Small intestine (tissue), 7 donors: ENCODE data around the gene FBLN5. TPM values are rescaled to one million over a fixed set of nuclear protein-coding genes. Genes with fewer than 3 reads are reported as not detected.

Source experiments
- DNase-seq, 2 donors: peaks; one replicate each; pipeline versions ENCODE4 v3.0.0 to v3.0.0-alpha.2; 2013
- FAIRE-seq: peaks from 2 replicates; lab custom pipeline; 2012; peaks lifted over from hg19 to GRCh38; lab: Jason Lieb, UNC
- H3K27ac ChIP-seq, 3 donors: one replicate each; pipeline ENCODE4 v1.5.1; 2013; ENCODE audit warnings: low read length in 2 of 3, mild to moderate bottlenecking in 2 of 3, control low read depth in 1 of 3, inconsistent platforms in 1 of 3, low read depth in 1 of 3, moderate library complexity in 1 of 3
- H3K27me3 ChIP-seq, 3 donors: one replicate each; pipeline ENCODE4 v1.6.1; 2013; ENCODE audit warnings: low read length in 3 of 3, inconsistent platforms in 1 of 3; ENCODE audit not compliant: control insufficient read depth in 3 of 3, insufficient read depth in 3 of 3
- H3K36me3 ChIP-seq, 3 donors: one replicate each; pipeline ENCODE4 v1.6.1; 2013; ENCODE audit warnings: low read length in 3 of 3, inconsistent platforms in 1 of 3, low read depth in 1 of 3, mild to moderate bottlenecking in 1 of 3, moderate library complexity in 1 of 3; ENCODE audit not compliant: control insufficient read depth in 3 of 3, insufficient read depth in 2 of 3
- H3K4me1 ChIP-seq, 3 donors: one replicate each; pipeline ENCODE4 v1.6.1; 2013; ENCODE audit warnings: low read length in 2 of 3, inconsistent platforms in 1 of 3, low read depth in 1 of 3, mild to moderate bottlenecking in 1 of 3, moderate library complexity in 1 of 3; ENCODE audit not compliant: control insufficient read depth in 3 of 3, insufficient read depth in 2 of 3
- H3K4me3 ChIP-seq, 3 donors: one replicate each; pipeline ENCODE4 v1.5.1; 2013; ENCODE audit warnings: low read length in 3 of 3, control low read depth in 1 of 3, inconsistent platforms in 1 of 3, low read depth in 1 of 3, mild to moderate bottlenecking in 1 of 3, moderate library complexity in 1 of 3
- H3K9me3 ChIP-seq, 2 donors: one replicate each; pipeline ENCODE4 v1.6.1; 2013; ENCODE audit warnings: low read depth in 1 of 2, low read length in 1 of 2; ENCODE audit not compliant: control insufficient read depth in 2 of 2, insufficient read depth in 1 of 2
- WGBS, 3 donors: extraction: QIAGEN DNeasy Blood & Tissue Kit; methylation state at CpG; one replicate each; pipeline ENCODE4 v1.1.7; 2013; 5-methylcytosine and 5-hydroxymethylcytosine counted together
- polyA plus RNA-seq, 4 donors: library from polyadenylated mRNA; stranded (reverse) in 3 of 4; unstranded in 1 of 4; fragments of 200-250 nt in 3 of 4; fragments of 120-200 nt in 1 of 4; gene quantifications; one replicate each; pipeline versions ENCODE4 v1.2.1 to v1.2.3, GENCODE V29; 2013
- donor health status: healthy with polysubstance abuse.
- donor health status: control.
- donor health status: control.
- donor health status: Bipolar disorder and iron deficiency.
- donor health status: healthy.

The FBLN5 gene
- polyA plus RNA-seq, 4 donors: 2.0 to 88.3 (median 22.9) TPM

DNA sequence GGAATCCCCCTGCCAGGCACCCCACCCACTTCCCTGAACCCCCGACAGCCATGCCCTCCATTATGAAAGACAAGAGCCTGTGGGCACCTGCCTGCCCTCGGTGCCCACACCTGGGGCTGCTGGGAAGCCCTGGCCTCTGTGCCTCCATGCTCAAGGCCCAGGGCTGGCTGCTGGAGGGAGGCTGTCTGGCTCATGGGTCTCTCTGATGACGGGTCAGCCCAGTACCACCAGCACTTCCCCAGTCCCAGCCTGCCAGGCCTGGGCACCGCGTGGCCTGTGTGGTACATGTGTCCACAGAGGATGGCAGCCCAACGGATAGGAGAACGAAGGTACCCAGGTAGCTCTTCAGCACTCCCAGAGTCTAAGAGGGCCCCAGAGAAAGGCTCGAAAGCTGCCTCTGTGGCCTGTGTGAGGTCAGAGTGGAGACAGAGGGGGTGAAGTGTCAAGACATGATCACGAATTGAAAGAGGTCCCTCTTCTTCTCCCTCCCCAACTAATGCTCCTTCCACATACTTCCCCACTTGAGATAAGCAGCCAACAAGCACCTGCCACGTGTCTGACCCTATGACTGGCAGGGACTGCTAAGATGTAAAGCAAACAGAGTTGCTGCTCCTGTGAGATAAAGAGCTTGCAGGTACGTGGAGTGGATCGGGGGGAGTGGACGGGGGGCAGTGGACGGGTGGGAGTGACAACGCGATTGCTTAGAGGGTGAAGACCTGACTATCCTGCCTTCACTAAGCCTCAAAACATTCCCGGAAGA is 21.2 kb downstream of the FBLN5 start:
- no peak overlapping the region for H3K4me3 ChIP-seq
- no peaks in the 10 kb centered on the region for H3K4me1 ChIP-seq
- no peak for DNase-seq
- H3K27me3 ChIP-seq: no peaks in the 10 kb centered on the region
- H3K9me3 ChIP-seq: no peaks in the 10 kb centered on the region
- no peak overlapping the region for H3K27ac ChIP-seq
- H3K36me3 ChIP-seq: peaks cover 0 to 9% (median 0%) of the 10 kb centered on the region in 3 donors
- no peak for FAIRE-seq
- WGBS, 3 donors: 68 to 80% (median 69%) methylated on average over 17 of the region's 17 CpGs

DNA sequence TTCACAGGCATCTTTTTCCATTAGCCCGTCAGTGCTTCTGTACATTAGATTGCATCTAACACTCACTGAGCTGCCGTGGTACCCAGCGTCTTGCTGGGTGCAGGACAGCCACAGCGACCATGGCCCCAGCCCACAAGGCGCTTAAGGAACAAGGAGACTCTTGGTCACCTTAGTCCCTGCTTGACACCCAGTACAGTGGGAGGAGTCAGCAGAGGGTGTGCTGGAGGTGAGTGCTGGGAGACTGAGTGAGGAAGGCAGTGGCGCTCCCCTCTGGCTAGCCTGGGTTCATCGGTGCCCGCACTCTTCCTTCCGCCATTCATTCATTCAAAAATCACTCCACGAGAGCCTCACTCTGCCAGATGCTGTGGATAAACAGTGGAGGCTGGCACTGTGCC is 21.8 kb downstream of the FBLN5 start:
- no peak overlapping the region for H3K4me3 ChIP-seq
- no peaks in the 10 kb centered on the region for H3K27me3 ChIP-seq
- FAIRE-seq (no peak), DNase-seq (no peak)
- H3K27ac ChIP-seq: no peak overlapping the region
- no peaks in the 10 kb centered on the region for H3K4me1 ChIP-seq
- no peaks in the 10 kb centered on the region for H3K9me3 ChIP-seq
- peaks cover 0 to 9% (median 0%) of the 10 kb centered on the region in 3 donors for H3K36me3 ChIP-seq
- WGBS, 3 donors: 89 to 95% (median 91%) methylated on average over 10 of the region's 10 CpGs

DNA sequence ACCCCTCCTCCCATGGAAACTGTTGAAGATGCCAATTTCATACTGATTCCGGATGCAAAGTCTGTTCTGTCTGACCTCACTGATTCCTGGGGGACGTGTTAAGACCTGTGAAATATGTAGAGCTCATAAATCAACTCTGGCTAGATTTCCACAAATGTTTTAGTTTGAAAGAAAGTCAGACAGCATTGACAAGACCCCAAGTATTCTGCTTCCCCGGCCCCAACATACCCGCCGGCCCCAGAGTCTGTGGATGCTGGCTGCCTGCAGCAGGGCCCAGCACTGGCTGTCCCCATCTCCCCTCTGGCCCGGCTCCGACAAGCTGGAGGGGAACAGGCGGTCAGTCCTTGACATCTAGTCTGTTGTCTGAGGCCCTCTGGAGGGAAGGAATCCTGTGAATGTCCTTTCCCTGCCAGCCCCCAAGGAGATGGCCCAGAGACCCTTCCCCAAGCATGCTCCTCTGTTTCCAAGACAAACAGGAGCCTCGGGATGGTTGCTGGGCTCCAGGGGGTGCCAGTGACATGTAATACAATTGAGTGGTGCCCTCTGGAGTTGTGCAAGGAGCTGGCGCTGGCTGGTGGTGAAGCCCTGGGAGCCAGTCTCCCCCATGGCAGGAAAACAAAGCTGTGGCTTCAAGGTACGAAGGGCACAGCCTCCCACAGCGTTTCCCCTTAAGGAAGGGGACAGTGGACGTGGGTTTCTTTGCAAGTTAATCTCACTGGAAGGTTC is 22.3 kb downstream of the FBLN5 start:
- no peak for DNase-seq
- H3K4me3 ChIP-seq: no peak overlapping the region
- no peaks in the 10 kb centered on the region for H3K27me3 ChIP-seq
- WGBS, 3 donors: 63 to 78% (median 74%) methylated on average over 13 of the region's 13 CpGs
- H3K4me1 ChIP-seq: no peaks in the 10 kb centered on the region
- no peak for FAIRE-seq
- no peaks in the 10 kb centered on the region for H3K9me3 ChIP-seq
- H3K27ac ChIP-seq: peak overlapping the region in 1 of 3 donors; percentile 3
- H3K36me3 ChIP-seq: peaks cover 0 to 12% (median 0%) of the 10 kb centered on the region in 3 donors

DNA sequence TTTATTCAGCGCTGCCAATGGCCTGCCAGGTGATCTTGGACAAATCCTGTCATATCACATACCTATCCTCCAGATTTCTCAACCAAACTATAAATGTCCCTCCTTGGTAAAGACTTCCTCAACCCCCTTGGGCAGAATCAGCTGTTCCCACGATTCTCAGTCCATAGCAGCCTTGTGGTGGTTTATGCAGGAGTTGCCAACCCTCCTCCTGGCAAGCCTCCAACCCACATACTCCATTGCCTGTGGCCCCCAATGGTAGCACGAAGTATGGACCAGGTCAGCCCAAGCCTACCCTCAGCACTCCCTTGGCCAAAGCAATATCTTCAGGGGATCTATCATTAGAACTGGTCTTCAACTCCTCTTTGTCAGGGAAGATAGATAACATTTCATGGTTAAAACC is 27.0 kb downstream of the FBLN5 start:
- peaks cover 0 to 3% (median 0%) of the 10 kb centered on the region in 3 donors for H3K27me3 ChIP-seq
- DNase-seq: no peak
- WGBS, 3 donors: 69 to 71% (median 71%) methylated on average over 3 of the region's 3 CpGs
- no peaks in the 10 kb centered on the region for H3K9me3 ChIP-seq
- no peak overlapping the region for H3K4me3 ChIP-seq
- H3K36me3 ChIP-seq: peaks cover 0 to 12% (median 0%) of the 10 kb centered on the region in 3 donors
- no peak overlapping the region for H3K27ac ChIP-seq
- FAIRE-seq: no peak
- peaks cover 0 to 3% (median 0%) of the 10 kb centered on the region in 3 donors for H3K4me1 ChIP-seq

DNA sequence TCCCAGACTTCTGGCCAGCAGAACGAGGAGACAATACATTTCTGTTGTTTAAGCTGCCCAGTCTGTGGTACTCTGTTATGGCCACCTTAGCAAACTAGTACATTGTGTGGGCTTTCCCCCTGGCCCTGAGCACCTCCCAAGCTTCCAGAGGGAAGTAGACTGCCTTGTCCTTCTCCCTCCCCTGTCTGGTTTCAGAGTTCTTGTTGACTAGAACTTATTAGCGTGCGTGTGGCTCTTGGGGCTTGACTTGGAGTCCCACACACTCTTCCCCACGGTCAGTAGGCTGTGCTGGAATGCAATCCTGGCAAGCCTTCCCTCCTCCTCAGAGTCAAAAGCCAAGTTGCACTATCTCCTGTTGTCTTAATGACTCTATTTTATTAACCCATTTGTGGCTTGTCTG is 27.7 kb downstream of the FBLN5 start:
- Histone ChIP-seq H3K4me3 (no peak overlapping the region), H3K4me1 (peaks cover 0 to 3% (median 0%) of the 10 kb centered on the region in 3 donors), H3K9me3 (no peaks in the 10 kb centered on the region), H3K36me3 (peaks cover 0 to 10% (median 0%) of the 10 kb centered on the region in 3 donors), H3K27ac (peak overlapping the region in 1 of 3 donors; percentile 77), H3K27me3 (peaks cover 0 to 3% (median 0%) of the 10 kb centered on the region in 3 donors)
- DNase-seq (no peak), FAIRE-seq (no peak)
- 51 to 60% (median 58%) methylated on average over 4 of the region's 4 CpGs for WGBS, 3 donors

DNA sequence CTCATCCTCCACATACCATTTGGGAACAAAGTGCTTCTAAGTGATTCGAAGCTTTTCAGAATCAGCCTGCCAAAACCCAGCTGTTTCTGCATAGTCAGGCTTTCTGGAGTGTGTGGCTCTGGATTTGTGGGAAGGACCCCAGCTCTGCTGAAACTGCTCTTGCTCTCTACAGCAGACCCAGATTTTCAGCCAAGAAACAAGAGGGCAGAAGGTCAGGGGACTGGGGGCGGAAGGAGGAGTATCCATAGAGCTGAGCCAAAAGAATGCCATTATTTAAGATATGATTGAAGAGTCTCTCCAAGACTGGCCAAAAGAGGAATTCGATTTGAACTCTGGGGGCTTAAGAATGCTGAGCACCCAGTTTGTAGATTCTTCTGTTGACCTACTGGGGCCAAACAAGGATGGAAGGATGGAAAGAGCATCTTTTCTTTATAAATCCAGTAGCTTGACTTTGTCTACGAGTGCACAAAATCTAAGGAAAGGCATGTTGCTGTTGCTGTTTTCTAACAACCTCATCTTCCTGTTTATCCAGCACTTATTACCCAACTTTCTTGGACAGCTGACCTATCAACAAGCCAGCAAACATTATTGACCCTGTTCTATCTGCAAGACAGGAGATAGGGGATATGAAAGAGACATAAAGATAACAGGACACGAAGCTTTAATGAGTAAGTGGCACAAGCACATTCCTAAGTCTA is 29.2 kb downstream of the FBLN5 start:
- no peak overlapping the region for H3K4me3 ChIP-seq
- no peaks in the 10 kb centered on the region for H3K9me3 ChIP-seq
- 60 to 71% (median 61%) methylated on average over 5 of the region's 5 CpGs for WGBS, 3 donors
- H3K36me3 ChIP-seq: peaks cover 0 to 10% (median 0%) of the 10 kb centered on the region in 3 donors
- peaks cover 0 to 3% (median 0%) of the 10 kb centered on the region in 3 donors for H3K27me3 ChIP-seq
- H3K27ac ChIP-seq: peak overlapping the region in 1 of 3 donors; percentile 26
- H3K4me1 ChIP-seq: peaks cover 0 to 3% (median 0%) of the 10 kb centered on the region in 3 donors
- FAIRE-seq (no peak), DNase-seq (no peak)

DNA sequence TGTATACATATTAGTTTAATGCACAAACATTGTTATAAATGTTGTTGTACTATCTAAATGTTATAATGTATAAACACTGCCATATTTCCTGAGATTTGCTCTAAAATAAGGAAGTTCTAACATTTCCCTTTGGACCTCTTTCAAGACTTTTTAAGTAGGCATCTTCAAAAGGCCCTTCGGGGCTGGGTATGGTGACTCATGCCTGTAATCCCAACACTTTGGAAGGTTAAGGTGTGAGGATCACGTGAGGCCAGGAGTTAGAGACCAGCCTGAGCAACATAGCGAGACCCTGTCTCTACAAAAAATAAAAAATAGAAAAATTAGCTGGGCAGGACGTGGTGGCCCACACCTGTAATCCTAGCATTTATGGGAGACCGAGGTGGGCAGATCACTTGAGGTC is 35.5 kb downstream of the FBLN5 start:
- FAIRE-seq (no peak), DNase-seq (no peak)
- H3K4me3 ChIP-seq: no peak overlapping the region
- H3K27me3 ChIP-seq: peaks cover 0 to 3% (median 0%) of the 10 kb centered on the region in 3 donors
- 50 to 69% (median 65%) methylated on average over 5 of the region's 5 CpGs for WGBS, 3 donors
- no peaks in the 10 kb centered on the region for H3K36me3 ChIP-seq
- H3K27ac ChIP-seq: no peak overlapping the region
- peaks cover 0 to 4% of the 10 kb centered on the region in 2 donors for H3K9me3 ChIP-seq
- H3K4me1 ChIP-seq: peaks cover 0 to 3% (median 0%) of the 10 kb centered on the region in 3 donors

DNA sequence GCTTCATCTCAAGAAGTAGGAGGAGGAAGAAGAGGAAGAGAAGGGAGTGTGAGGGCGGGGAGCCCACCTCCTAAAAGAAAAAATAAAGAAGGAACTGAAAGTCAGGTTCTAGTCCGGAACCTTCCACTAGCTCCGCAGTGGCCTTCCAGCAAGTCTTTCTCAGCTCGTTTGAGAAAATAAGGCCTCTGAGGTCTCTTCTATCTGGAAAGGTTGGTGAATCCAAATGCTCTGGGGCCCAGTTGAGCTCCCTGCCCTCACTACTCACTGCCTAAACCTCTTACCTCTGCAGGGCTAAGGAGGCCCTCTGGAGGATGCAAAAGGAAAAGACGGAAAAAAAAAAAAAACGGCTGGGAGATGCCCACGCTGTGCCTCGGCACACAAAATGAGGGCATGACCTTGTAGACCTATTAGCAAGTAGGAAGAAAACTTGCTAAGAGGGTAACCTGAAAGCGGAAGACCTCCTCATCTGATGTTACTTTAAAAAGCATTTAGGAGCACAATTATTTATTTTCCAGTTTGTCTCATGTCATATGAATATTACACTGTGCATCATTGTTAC is 35.9 kb downstream of the FBLN5 start:
- Histone ChIP-seq H3K4me3 (no peak overlapping the region), H3K27ac (no peak overlapping the region), H3K9me3 (peaks cover 0 to 9% of the 10 kb centered on the region in 2 donors), H3K27me3 (no peaks in the 10 kb centered on the region), H3K4me1 (no peaks in the 10 kb centered on the region), H3K36me3 (no peaks in the 10 kb centered on the region)
- WGBS, 3 donors: 32 to 42% (median 34%) methylated on average over 9 of the region's 9 CpGs
- DNase-seq (peak; percentile 52 to 74), FAIRE-seq (no peak)
